Measurements from ENCODE around the gene PTH1R.

The PTH1R gene

GRCh38 chr3:46851364-46852333 is 25.9 kb upstream of the PTH1R start:
- CTCF ChIA-PET, result no interaction called here

GRCh38 chr3:46852334-46852720 is 25.2 kb upstream of the PTH1R start:
- CTCF ChIA-PET, result no interaction called here
- no peak for TF ChIP-seq NFRKB (IDR thresholded peaks at IDR 0.05)
- no peak for TF ChIP-seq ZNF384 (IDR thresholded peaks at IDR 0.05)
- TF ChIP-seq FOXA1 (IDR thresholded peaks at IDR 0.05), result no peak
- TF ChIP-seq HDGF (IDR thresholded peaks at IDR 0.05; ENCODE audit: borderline replicate concordance), result no peak
- no peak for TF ChIP-seq BHLHE40 (IDR thresholded peaks at IDR 0.05; ENCODE audit: borderline replicate concordance)
- no peak for TF ChIP-seq ELF4 (IDR thresholded peaks at IDR 0.05)
- no peak for TF ChIP-seq LEF1 (IDR thresholded peaks at IDR 0.05; ENCODE audit: borderline replicate concordance)
- TF ChIP-seq FOXM1 (IDR thresholded peaks at IDR 0.05; ENCODE audit: borderline replicate concordance), result no peak
- TF ChIP-seq CTBP1 (IDR thresholded peaks at IDR 0.05; ENCODE audit: borderline replicate concordance), result no peak
- no peak for TF ChIP-seq SP1 (IDR thresholded peaks at IDR 0.05)
- no peak for TF ChIP-seq ARNT (IDR thresholded peaks at IDR 0.05)
- no peak for TF ChIP-seq FOXK2 (IDR thresholded peaks at IDR 0.05)
- POLR2A ChIA-PET, result interaction anchor here (1.1 kb wide), 1 partner anchor 19 kb away, joined by 3 read pairs; no protein-coding TSS in a partner anchor

More at GRCh38 chr3:46851364-46852333, 25.9 kb upstream of the PTH1R start:
- POLR2A ChIA-PET, result interaction anchor here (1.1 kb wide), 1 partner anchor 20 kb away, joined by 3 read pairs; no protein-coding TSS in a partner anchor
- DNase-seq (ENCODE audit: extremely low spot score), result no peak
- TF ChIP-seq ARNT (IDR thresholded peaks at IDR 0.05), result no peak
- no peak for TF ChIP-seq L3MBTL2 (conservative IDR thresholded peaks at IDR 0.05)
- TF ChIP-seq PKNOX1 (IDR thresholded peaks at IDR 0.05), result no peak
- TF ChIP-seq FOXK2 (IDR thresholded peaks at IDR 0.05), result no peak
- TF ChIP-seq FOXM1 (IDR thresholded peaks at IDR 0.05; ENCODE audit: borderline replicate concordance), result no peak
- no peak for TF ChIP-seq ELF4 (IDR thresholded peaks at IDR 0.05)
- no peak for TF ChIP-seq CTBP1 (IDR thresholded peaks at IDR 0.05; ENCODE audit: borderline replicate concordance)
- no peak for TF ChIP-seq SP1 (IDR thresholded peaks at IDR 0.05)
- no peak for TF ChIP-seq LEF1 (IDR thresholded peaks at IDR 0.05; ENCODE audit: borderline replicate concordance)
- TF ChIP-seq FOXA1 (IDR thresholded peaks at IDR 0.05), result no peak
- no peak for TF ChIP-seq HDGF (IDR thresholded peaks at IDR 0.05; ENCODE audit: borderline replicate concordance)
- TF ChIP-seq SUZ12 (IDR thresholded peaks at IDR 0.05), result no peak
- TF ChIP-seq BHLHE40 (IDR thresholded peaks at IDR 0.05; ENCODE audit: borderline replicate concordance), result no peak
- no peak for TF ChIP-seq ZNF384 (IDR thresholded peaks at IDR 0.05)
- TF ChIP-seq NFRKB (IDR thresholded peaks at IDR 0.05), result no peak
- no peak for TF ChIP-seq TARDBP (IDR thresholded peaks at IDR 0.05)

GRCh38 chr3:46852839-46853355 is 24.6 kb upstream of the PTH1R start:
- DNase-seq (ENCODE audit: extremely low spot score), result no peak
- ChIA-PET POLR2A (interaction anchor here (1.1 kb wide), 1 partner anchor 18 kb away, joined by 3 read pairs; no protein-coding TSS in a partner anchor), CTCF (no interaction called here)
- no peak for TF ChIP-seq ZNF384 (IDR thresholded peaks at IDR 0.05)
- TF ChIP-seq FOXM1 (IDR thresholded peaks at IDR 0.05; ENCODE audit: borderline replicate concordance), result no peak

More at GRCh38 chr3:46852334-46852720, 25.2 kb upstream of the PTH1R start:
- no peak for DNase-seq (ENCODE audit: extremely low spot score)

GRCh38 chr3:46853441-46854415 is 23.8 kb upstream of the PTH1R start:
- DNase-seq (ENCODE audit: extremely low spot score), result no peak
- TF ChIP-seq L3MBTL2 (conservative IDR thresholded peaks at IDR 0.05), result no peak
- no peak for TF ChIP-seq HDGF (IDR thresholded peaks at IDR 0.05; ENCODE audit: borderline replicate concordance)
- TF ChIP-seq ZNF384 (IDR thresholded peaks at IDR 0.05), result no peak
- no peak for TF ChIP-seq SP1 (IDR thresholded peaks at IDR 0.05)
- TF ChIP-seq CTBP1 (IDR thresholded peaks at IDR 0.05; ENCODE audit: borderline replicate concordance), result no peak
- no peak for TF ChIP-seq FOXK2 (IDR thresholded peaks at IDR 0.05)
- no peak for TF ChIP-seq ARNT (IDR thresholded peaks at IDR 0.05)
- no peak for TF ChIP-seq FOXM1 (IDR thresholded peaks at IDR 0.05; ENCODE audit: borderline replicate concordance)
- TF ChIP-seq BHLHE40 (IDR thresholded peaks at IDR 0.05; ENCODE audit: borderline replicate concordance), result no peak
- ChIA-PET POLR2A (no interaction called here), CTCF (no interaction called here)

- POLR2A ChIA-PET, result no interaction called here
- TF ChIP-seq PKNOX1 (IDR thresholded peaks at IDR 0.05) (no peak), HDGF (IDR thresholded peaks at IDR 0.05; ENCODE audit: borderline replicate concordance) (no peak), NFRKB (IDR thresholded peaks at IDR 0.05) (no peak), CTBP1 (IDR thresholded peaks at IDR 0.05; ENCODE audit: borderline replicate concordance) (no peak), SUZ12 (IDR thresholded peaks at IDR 0.05) (no peak), L3MBTL2 (conservative IDR thresholded peaks at IDR 0.05) (no peak), FOXK2 (IDR thresholded peaks at IDR 0.05) (no peak), ZNF384 (IDR thresholded peaks at IDR 0.05) (no peak), FOXA1 (IDR thresholded peaks at IDR 0.05) (no peak), TARDBP (IDR thresholded peaks at IDR 0.05) (no peak), SP1 (IDR thresholded peaks at IDR 0.05) (no peak), BHLHE40 (IDR thresholded peaks at IDR 0.05; ENCODE audit: borderline replicate concordance) (no peak), LEF1 (IDR thresholded peaks at IDR 0.05; ENCODE audit: borderline replicate concordance) (no peak)
- CTCF ChIA-PET, result no interaction called here
- DNase-seq (ENCODE audit: extremely low spot score), result no peak
Observed at GRCh38 chr3:46854555-46854991, 22.9 kb upstream of the PTH1R start.
